Peyer's patch (tissue), 4 donors: ENCODE results near the gene NTRK2.

ENCODE experiments used
- POLR2A ChIP-seq, 2 donors: fragments of 450-650 bp; IDR thresholded peaks; one replicate each; pipeline ENCODE4 v1.5.1; 2017; ENCODE audit warnings: antibody characterized with exemption in 2 of 2, mild to moderate bottlenecking in 2 of 2, moderate library complexity in 2 of 2
- TF ChIP-seq, protein P1 (sequence below), 6 experiments: fragments of 450-650 bp in 4 of 6; fragments of 200-600 bp in 2 of 6; sonication (generic) in 1 of 6; IDR thresholded peaks; one replicate each; pipeline ENCODE4 v1.5.1; 2017 to 2019; ENCODE audit warnings: antibody characterized with exemption in 6 of 6, mild to moderate bottlenecking in 3 of 6, moderate library complexity in 1 of 6

DNA sequence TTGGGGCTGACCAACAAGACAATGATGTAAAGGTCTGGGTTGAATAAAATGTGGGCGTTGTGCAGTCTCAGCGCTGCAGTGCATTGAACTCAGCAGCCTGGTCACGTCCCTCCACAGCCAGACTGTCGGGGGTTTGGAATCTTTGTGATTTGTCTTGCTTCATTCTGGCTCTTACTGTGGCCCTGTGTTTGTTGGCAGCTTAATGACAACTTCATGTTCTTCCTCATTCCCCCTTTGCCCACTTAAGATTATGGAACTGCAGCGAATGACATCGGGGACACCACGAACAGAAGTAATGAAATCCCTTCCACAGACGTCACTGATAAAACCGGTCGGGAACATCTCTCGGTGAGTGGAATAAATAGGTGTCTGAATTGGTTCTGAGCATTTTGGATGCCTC, 75.2 kb downstream of the NTRK2 start:
- TF ChIP-seq, protein P1, sequence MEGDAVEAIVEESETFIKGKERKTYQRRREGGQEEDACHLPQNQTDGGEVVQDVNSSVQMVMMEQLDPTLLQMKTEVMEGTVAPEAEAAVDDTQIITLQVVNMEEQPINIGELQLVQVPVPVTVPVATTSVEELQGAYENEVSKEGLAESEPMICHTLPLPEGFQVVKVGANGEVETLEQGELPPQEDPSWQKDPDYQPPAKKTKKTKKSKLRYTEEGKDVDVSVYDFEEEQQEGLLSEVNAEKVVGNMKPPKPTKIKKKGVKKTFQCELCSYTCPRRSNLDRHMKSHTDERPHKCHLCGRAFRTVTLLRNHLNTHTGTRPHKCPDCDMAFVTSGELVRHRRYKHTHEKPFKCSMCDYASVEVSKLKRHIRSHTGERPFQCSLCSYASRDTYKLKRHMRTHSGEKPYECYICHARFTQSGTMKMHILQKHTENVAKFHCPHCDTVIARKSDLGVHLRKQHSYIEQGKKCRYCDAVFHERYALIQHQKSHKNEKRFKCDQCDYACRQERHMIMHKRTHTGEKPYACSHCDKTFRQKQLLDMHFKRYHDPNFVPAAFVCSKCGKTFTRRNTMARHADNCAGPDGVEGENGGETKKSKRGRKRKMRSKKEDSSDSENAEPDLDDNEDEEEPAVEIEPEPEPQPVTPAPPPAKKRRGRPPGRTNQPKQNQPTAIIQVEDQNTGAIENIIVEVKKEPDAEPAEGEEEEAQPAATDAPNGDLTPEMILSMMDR (IDR thresholded peaks at IDR 0.05) = no peak
- TF ChIP-seq POLR2A (IDR thresholded peaks at IDR 0.05) = no peak
